H1 (cell line): ENCODE measurements around the gene CDC42SE1. TPM values are rescaled to one million over a fixed set of nuclear protein-coding genes. Genes with fewer than 3 reads are reported as not detected.

ENCODE experiments used
- CTCF ChIA-PET: fragments of 300-600 bp; sonication (Branson Sonifier 250); formaldehyde crosslinking; loops from one replicate; lab custom pipeline; 2021; ENCODE audit not compliant: partially characterized antibody; lab: Charles Lee
- POLR2A ChIA-PET: fragments of 300-600 bp; sonication (Branson Sonifier 250); formaldehyde crosslinking; loops from one replicate; lab custom pipeline; 2021; ENCODE audit warnings: inconsistent platforms; ENCODE audit not compliant: partially characterized antibody; lab: Charles Lee
- DNase-seq, 2 experiments: peaks; one replicate each; pipeline versions ENCODE4 v3.0.0 to v3.0.0-alpha.2; 2010 to 2022; ENCODE audit warnings: low spot score in 2 of 2, low read depth in 1 of 2, mixed read lengths in 1 of 2
- FAIRE-seq: peaks from 2 replicates; lab custom pipeline; 2011; peaks lifted over from hg19 to GRCh38; lab: Jason Lieb, UNC
- H2AFZ ChIP-seq: 2 replicates; pipeline ENCODE4 v1.8.1; 2012; ENCODE audit warnings: low read length, inconsistent platforms
- H2AK5ac ChIP-seq: 2 replicates; pipeline ENCODE4 v1.6.1; 2013; ENCODE audit warnings: low read depth, low read length
- H2BK120ac ChIP-seq: replicated peaks from 2 replicates; pipeline ENCODE3; 2013; ENCODE audit warnings: low read depth, low read length, inconsistent platforms
- H2BK12ac ChIP-seq: 2 replicates; pipeline ENCODE4 v1.6.1; 2013; ENCODE audit warnings: low read depth, low read length
- H2BK15ac ChIP-seq: 2 replicates; pipeline ENCODE4 v1.6.1; 2013; ENCODE audit warnings: low read length
- H2BK20ac ChIP-seq: 2 replicates; pipeline ENCODE4 v1.6.1; 2013; ENCODE audit warnings: low read length
- H2BK5ac ChIP-seq: 2 replicates; pipeline ENCODE4 v1.6.1; 2013; ENCODE audit warnings: low read depth, low read length
- H3K14ac ChIP-seq: 2 replicates; pipeline ENCODE4 v1.6.1; 2013; ENCODE audit warnings: inconsistent platforms; ENCODE audit not compliant: insufficient read length
- H3K18ac ChIP-seq: 2 replicates; pipeline ENCODE4 v1.6.1; 2013; ENCODE audit warnings: low read length; ENCODE audit errors: extremely low read depth
- H3K23ac ChIP-seq: 2 replicates; pipeline ENCODE4 v1.6.1; 2013; ENCODE audit warnings: inconsistent platforms; ENCODE audit not compliant: insufficient read length
- H3K23me2 ChIP-seq: 2 replicates; pipeline ENCODE4 v1.6.1; 2013; ENCODE audit warnings: low read depth, low read length
- H3K27ac ChIP-seq: 2 replicates; pipeline ENCODE4 v1.6.1; 2011; ENCODE audit warnings: low read depth, low read length, inconsistent platforms
- H3K27me3 ChIP-seq, 4 experiments: replicated peaks in 1 of 4; 1 replicate in 1 of 4; 2 replicates in 3 of 4; pipeline versions ENCODE4 v1.6.1 to v1.8.1; 2011 to 2013; ENCODE audit warnings: low read length in 3 of 4, mild to moderate bottlenecking in 3 of 4, inconsistent platforms in 2 of 4, mixed read lengths in 2 of 4, moderate library complexity in 1 of 4; ENCODE audit not compliant: control insufficient read depth in 3 of 4, insufficient read depth in 3 of 4; ENCODE audit errors: extremely low read depth in 1 of 4
- H3K36me3 ChIP-seq, 4 experiments: 2 replicates each; pipeline versions ENCODE4 v1.6.1 to v1.8.1; 2011 to 2013; ENCODE audit warnings: mild to moderate bottlenecking in 4 of 4, low read length in 3 of 4, moderate library complexity in 2 of 4, control low read depth in 1 of 4, inconsistent platforms in 1 of 4; ENCODE audit not compliant: insufficient read depth in 4 of 4, control insufficient read depth in 2 of 4
- H3K4ac ChIP-seq: replicated peaks from 2 replicates; pipeline ENCODE3; 2013; ENCODE audit warnings: low read length, low read depth, mixed read lengths, inconsistent platforms; ENCODE audit not compliant: insufficient read length
- H3K4me1 ChIP-seq, 4 experiments: replicated peaks in 1 of 4; 1 replicate in 1 of 4; 2 replicates in 3 of 4; pipeline versions ENCODE4 v1.6.1 to v1.8.1; 2011 to 2013; ENCODE audit warnings: low read length in 3 of 4, inconsistent platforms in 2 of 4, mixed read lengths in 1 of 4; ENCODE audit not compliant: insufficient read depth in 4 of 4, control insufficient read depth in 3 of 4
- H3K4me2 ChIP-seq, 2 experiments: 2 replicates each; pipeline versions ENCODE4 v1.6.1 to v1.8.1; 2011 to 2013; ENCODE audit warnings: low read depth in 2 of 2, low read length in 2 of 2, control low read depth in 1 of 2, inconsistent platforms in 1 of 2, mild to moderate bottlenecking in 1 of 2; ENCODE audit not compliant: insufficient read depth in 1 of 2
- H3K4me3 ChIP-seq, 4 experiments: fragments of 200-600, 300-600 bp in 1 of 4; sonication (generic), shearing (Covaris generic), sonication (Bioruptor Twin) in 1 of 4; 2 replicates each; pipeline versions ENCODE4 v1.5.1 to v1.8.1; 2011 to 2016; ENCODE audit warnings: low read length in 4 of 4, low read depth in 3 of 4, control low read depth in 2 of 4, inconsistent platforms in 2 of 4, mild to moderate bottlenecking in 2 of 4, mixed read lengths in 1 of 4, moderate library complexity in 1 of 4; ENCODE audit not compliant: insufficient read depth in 2 of 4; ENCODE audit errors: extremely low read depth in 1 of 4
- H3K56ac ChIP-seq: replicated peaks from 2 replicates; pipeline ENCODE3; 2013; ENCODE audit warnings: low read depth, mild to moderate bottlenecking, mixed read lengths, low read length, inconsistent platforms; ENCODE audit not compliant: insufficient read length
- H3K79me1 ChIP-seq: 2 replicates; pipeline ENCODE4 v1.6.1; 2013; ENCODE audit warnings: low read depth, low read length, control low read depth
- H3K79me2 ChIP-seq, 2 experiments: 2 replicates each; pipeline versions ENCODE4 v1.6.1 to v1.8.1; 2012 to 2013; ENCODE audit warnings: low read length in 2 of 2, mild to moderate bottlenecking in 2 of 2, inconsistent platforms in 1 of 2; ENCODE audit not compliant: insufficient read depth in 2 of 2, control insufficient read depth in 1 of 2
- H3K9ac ChIP-seq, 4 experiments: replicated peaks in 1 of 4; 1 replicate in 1 of 4; 2 replicates in 3 of 4; pipeline versions ENCODE4 v1.6.1 to v1.8.1; 2011 to 2013; ENCODE audit warnings: low read depth in 3 of 4, low read length in 3 of 4, control low read depth in 2 of 4, mild to moderate bottlenecking in 2 of 4, moderate library complexity in 2 of 4, inconsistent platforms in 1 of 4; ENCODE audit errors: extremely low read depth in 1 of 4
- H3K9me3 ChIP-seq, 2 experiments: 2 replicates each; pipeline versions ENCODE4 v1.6.1 to v1.8.1; 2012 to 2013; ENCODE audit warnings: mild to moderate bottlenecking in 2 of 2, moderate library complexity in 2 of 2, control low read depth in 1 of 2, inconsistent platforms in 1 of 2, low read depth in 1 of 2, low read length in 1 of 2, mixed read lengths in 1 of 2; ENCODE audit not compliant: insufficient read depth in 2 of 2
- H4K20me1 ChIP-seq, 2 experiments: replicated peaks in 1 of 2; 2 replicates each; pipeline versions ENCODE3 to v1.8.1; 2011 to 2013; ENCODE audit warnings: inconsistent platforms in 2 of 2, low read length in 2 of 2, mild to moderate bottlenecking in 1 of 2; ENCODE audit not compliant: insufficient read depth in 2 of 2, control insufficient read depth in 1 of 2
- H4K5ac ChIP-seq: 2 replicates; pipeline ENCODE4 v1.6.1; 2013; ENCODE audit warnings: low read length, low read depth, mixed read lengths, inconsistent platforms; ENCODE audit not compliant: insufficient read length
- H4K8ac ChIP-seq: 2 replicates; pipeline ENCODE4 v1.8.0; 2013; ENCODE audit warnings: mild to moderate bottlenecking, moderate library complexity, low read length, inconsistent platforms; ENCODE audit not compliant: insufficient read depth; ENCODE audit errors: extremely low read depth
- H4K91ac ChIP-seq: replicated peaks from 2 replicates; pipeline ENCODE3; 2013; ENCODE audit warnings: low read length, mixed read lengths, inconsistent platforms; ENCODE audit not compliant: insufficient read length
- WGBS, 2 experiments: shearing (Covaris generic) in 1 of 2; methylation state at CpG; one replicate each; pipeline versions ENCODE4 v1.1.6 to v1.1.7; 2013 to 2015; ENCODE audit warnings: low lambda C conversion rate in 2 of 2, mixed read lengths in 2 of 2, inconsistent platforms in 1 of 2, low coverage in 1 of 2, missing lambda C conversion rate in 1 of 2; ENCODE audit not compliant: insufficient replicate concordance in 2 of 2, insufficient coverage in 1 of 2, insufficient read length in 1 of 2; ENCODE audit errors: extremely low coverage in 1 of 2, missing lambda C conversion rate in 1 of 2; 5-methylcytosine and 5-hydroxymethylcytosine counted together
- polyA plus RNA-seq, 7 experiments: library from polyadenylated mRNA; depleted of rRNA in 3 of 7; stranded (reverse) in 5 of 7; unstranded in 2 of 7; fragments of >200 nt in 5 of 7; fragments of 200-250 nt in 2 of 7; gene quantifications; 1 replicate in 5 of 7; 2 replicates in 1 of 7; 4 replicates in 1 of 7; pipeline versions ENCODE4 v1.2.1 to v1.2.3, GENCODE V29; 2011 to 2013; ENCODE audit warnings: missing spikeins in 2 of 7, mixed read lengths in 2 of 7
- total RNA-seq: library from RNA; stranded (reverse); fragmentation: NEBNext Ultra II Directional; extraction: Animal tissue kit (Norgen Biotek cat#: 25700); gene quantifications from 2 replicates; pipeline ENCODE4 v1.2.1, GENCODE V29; 2021

Gene CDC42SE1
- total and polyA plus RNA-seq, 2 of the 8 experiments (the other 6 are each of a cell fraction or from before 2014, with no cell fraction given), result 30.5 to 74.1 TPM

- peak within 1 kb of the TSS; percentile 66 to 87 for H3K4me2 ChIP-seq
- peak within 1 kb of the TSS; percentile 12 for H4K91ac ChIP-seq
- H2BK15ac ChIP-seq, result no peak within 1 kb of the TSS; the same call in 1 of the 2 replicates
- no peak within 1 kb of the TSS for H3K14ac ChIP-seq
- H3K18ac ChIP-seq, result peak within 1 kb of the TSS; percentile 64; the same call in 1 of the 2 replicates
- peak within 1 kb of the TSS; percentile 89 for H2AFZ ChIP-seq
- CTCF ChIA-PET, result no interaction called here
- H3K4me1 ChIP-seq, result peaks cover 9 to 12% (median 9%) of the 10 kb centered on the region in 4 experiments; a peak in 6 of 7 replicates
- POLR2A ChIA-PET, result no interaction called here
- H3K27ac ChIP-seq, result peak within 1 kb of the TSS; percentile 53
- H3K79me1 ChIP-seq, result no peaks in the 10 kb centered on the region
- peaks cover 0 to 5% of the 10 kb centered on the region in 2 experiments; a peak in 2 of 4 replicates for H3K79me2 ChIP-seq
- H2BK5ac ChIP-seq, result peak within 1 kb of the TSS; percentile 38; the same call in 1 of the 2 replicates
- peak within 1 kb of the TSS; percentile 69 for H4K5ac ChIP-seq
- DNase-seq (peak; percentile 91 to 97), FAIRE-seq (peak; percentile 7)
- H2BK12ac ChIP-seq, result peak within 1 kb of the TSS; percentile 33
- peak within 1 kb of the TSS; percentile 77 to 94 (median 86) for H3K4me3 ChIP-seq
- H2BK20ac ChIP-seq, result 0 out of 2 replicates have a peak within 1 kb of the TSS, but pooled peaks have one; percentile 3
- 2% methylated on average over 69 of the region's 69 CpGs; no CpG with 5 or more reads in 1 of the 2 experiments for WGBS, 2 experiments
- H3K27me3 ChIP-seq, result no peaks in the 10 kb centered on the region
- H4K8ac ChIP-seq, result peak within 1 kb of the TSS; percentile 74
- peaks cover 5% of the 10 kb centered on the region for H3K23me2 ChIP-seq
- no peaks in the 10 kb centered on the region for H3K9me3 ChIP-seq
- no peak within 1 kb of the TSS; the same call in 1 of the 2 replicates for H2AK5ac ChIP-seq
- no peaks in the 10 kb centered on the region for H3K36me3 ChIP-seq
- H2BK120ac ChIP-seq, result no peak within 1 kb of the TSS
- no peak within 1 kb of the TSS for H3K23ac ChIP-seq
- H3K4ac ChIP-seq, result no peak within 1 kb of the TSS
- H3K56ac ChIP-seq, result no peak within 1 kb of the TSS
- peak within 1 kb of the TSS; percentile 51 to 80 (median 66) for H3K9ac ChIP-seq
- H4K20me1 ChIP-seq, result no peaks in the 10 kb centered on the region
These were observed 50.9 kb downstream of the CDC42SE1 start, which contains the start of gene PRUNE1 for GRCh38 chr1:151008244-151009205. PRUNE1 (plus strand) TSS chr1:151008449; CDS start chr1:151008633, 184 bp downstream.
